NCI-H524 treated with DMSO at 0.1 percent for 48 hours (cell line): ENCODE results near the gene NTSR2.

ENCODE experiments used
- DNase-seq: peaks from one replicate; lab custom pipeline; 2025; lab: John Stamatoyannopoulos, UW

NTSR2 gene

DNA sequence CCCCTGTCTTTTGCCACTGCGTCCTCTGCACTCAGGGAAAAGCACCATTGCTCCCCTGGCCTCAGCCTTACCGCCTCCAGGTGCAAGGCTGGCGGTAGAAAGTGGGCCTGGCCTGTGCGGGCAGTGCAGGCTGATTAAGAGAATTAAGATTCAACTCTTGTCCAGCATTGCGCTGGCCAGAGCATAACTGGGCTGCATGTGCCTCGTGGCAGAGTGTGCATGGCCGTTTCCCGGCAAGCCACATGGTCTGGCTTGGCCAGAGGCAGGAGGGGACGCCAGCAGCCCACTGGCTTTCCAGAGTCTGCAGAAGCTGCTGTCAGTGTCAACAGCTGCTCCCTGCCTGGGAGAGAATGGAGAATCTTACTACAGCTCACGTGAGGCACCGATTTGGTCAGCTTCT is 12.3 kb downstream of the NTSR2 start:
- DNase-seq: no peak

DNA sequence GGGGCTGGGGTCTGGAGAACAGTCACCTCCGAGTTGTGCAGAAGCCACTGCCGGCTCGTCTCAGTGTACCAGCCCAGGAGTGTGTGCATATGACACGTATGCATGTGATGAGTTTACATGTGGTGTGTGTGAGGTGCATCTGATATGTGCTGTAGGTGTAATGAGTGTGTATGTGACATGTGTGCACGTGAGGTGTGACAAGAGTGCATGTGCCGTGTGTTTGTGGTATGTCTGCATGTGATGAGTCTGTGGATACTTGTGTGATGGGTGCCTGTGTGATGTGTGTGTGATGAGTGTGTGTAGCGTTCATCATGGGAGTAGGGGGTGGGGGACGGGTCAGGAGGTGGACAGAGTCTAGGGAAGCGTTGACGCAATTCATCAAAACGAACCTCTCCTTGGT is 12.8 kb downstream of the NTSR2 start:
- DNase-seq: no peak

- no peak for DNase-seq
Observed at GRCh38 chr2:11656671-11657101, 13.3 kb downstream of the NTSR2 start.

- no peak for DNase-seq
Observed at GRCh38 chr2:11656252-11656651, 13.7 kb downstream of the NTSR2 start.

GRCh38 chr2:11655495-11655894 is 14.5 kb downstream of the NTSR2 start:
- DNase-seq: no peak

DNA sequence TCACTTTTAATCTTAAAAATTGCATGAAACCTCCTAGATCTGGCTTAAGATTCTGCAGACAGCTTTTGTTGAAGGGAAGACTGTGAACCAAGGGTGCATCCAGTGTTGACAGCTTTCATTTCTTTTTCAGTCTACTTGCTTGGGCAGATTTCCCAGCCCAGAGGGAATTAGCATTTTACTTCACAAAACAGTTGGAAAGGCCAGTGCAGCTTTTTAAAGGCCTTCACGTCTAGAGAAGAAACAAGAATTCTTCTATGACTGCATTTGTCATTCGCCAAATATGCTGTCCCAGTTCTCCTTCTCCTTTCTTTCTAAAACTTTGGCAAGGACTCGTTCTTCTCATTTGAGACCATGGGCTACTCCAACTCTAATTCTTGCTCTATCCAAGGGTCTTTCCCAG is 17.4 kb downstream of the NTSR2 start:
- DNase-seq: no peak

GRCh38 chr2:11651856-11652548 is 18.0 kb downstream of the NTSR2 start:
- DNase-seq: no peak

GRCh38 chr2:11649093-11649492 is 20.9 kb downstream of the NTSR2 start:
- no peak for DNase-seq

GRCh38 chr2:11647834-11648600 is 22.0 kb downstream of the NTSR2 start:
- DNase-seq: no peak

DNA sequence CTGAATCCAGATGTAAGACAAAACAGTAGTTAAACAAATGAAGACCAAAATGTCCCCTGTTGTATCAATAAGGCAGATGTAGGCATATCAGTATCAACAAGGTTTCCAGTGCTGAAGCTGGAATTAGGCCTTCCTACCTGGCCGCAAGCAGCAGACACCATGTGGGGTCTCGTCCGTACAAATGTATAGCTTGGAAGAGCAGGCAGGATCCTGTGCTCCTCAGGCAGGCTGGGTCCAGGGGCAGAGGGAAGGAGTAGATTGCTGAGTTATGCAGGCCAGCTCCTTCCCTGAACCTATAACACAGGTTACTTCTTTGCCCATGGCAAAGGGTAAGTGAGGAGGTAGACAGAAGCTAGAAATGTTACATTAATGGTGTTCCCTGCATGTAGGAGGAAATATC is 23.5 kb downstream of the NTSR2 start:
- DNase-seq: no peak

- no peak for DNase-seq
Observed at GRCh38 chr2:11644293-11644692, 25.7 kb downstream of the NTSR2 start.

GRCh38 chr2:11642972-11643371 is 27.0 kb downstream of the NTSR2 start:
- DNase-seq: no peak

- no peak for DNase-seq
Observed at GRCh38 chr2:11640132-11640531, 29.9 kb downstream of the NTSR2 start.

- DNase-seq: no peak
Observed at GRCh38 chr2:11639503-11639902, 30.5 kb downstream of the NTSR2 start.

- DNase-seq: no peak
Observed at GRCh38 chr2:11637546-11637945, 32.4 kb downstream of the NTSR2 start.

- DNase-seq: no peak
Observed at GRCh38 chr2:11636593-11637295, 33.3 kb downstream of the NTSR2 start.

DNA sequence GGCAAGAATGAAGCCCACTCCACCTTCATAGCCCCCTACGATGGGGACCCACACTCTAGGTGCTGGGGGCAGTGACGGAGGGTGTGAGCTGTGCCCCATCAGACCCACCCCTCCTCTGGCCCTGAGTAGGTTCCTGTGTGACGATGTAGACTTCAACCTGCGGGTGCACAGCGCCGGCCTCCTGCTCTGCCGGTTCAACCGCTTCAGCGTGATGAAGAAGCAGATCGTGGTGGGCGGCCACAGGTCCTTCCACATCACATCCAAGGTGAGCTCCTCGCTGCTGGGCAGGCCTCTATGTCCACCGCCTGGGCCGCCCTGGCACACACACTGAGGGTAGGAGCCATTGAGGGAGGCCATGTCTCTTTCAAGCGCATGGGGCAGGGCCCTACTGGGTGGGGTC is 34.9 kb downstream of the NTSR2 start:
- DNase-seq: no peak

DNA sequence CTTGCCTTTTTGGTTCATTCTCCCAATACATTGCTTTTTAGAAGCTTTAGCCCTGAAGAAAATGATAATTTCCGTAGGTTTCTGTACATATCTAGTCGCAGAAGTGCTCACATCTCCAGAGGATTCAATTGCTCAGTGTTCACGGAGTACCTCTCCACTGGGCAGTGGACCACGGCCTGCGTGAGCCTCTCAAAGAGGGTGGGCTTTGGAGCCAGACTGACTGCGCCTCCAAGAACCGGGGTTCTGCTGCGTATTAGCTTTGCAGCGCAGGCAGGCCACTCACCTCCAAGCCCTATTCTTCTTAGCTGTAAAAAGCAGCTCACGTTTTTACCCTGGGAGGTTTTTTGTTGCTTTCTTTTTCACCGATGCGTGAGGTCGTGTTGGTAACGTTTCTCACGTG is 35.4 kb downstream of the NTSR2 start:
- DNase-seq: no peak

- no peak for DNase-seq
Observed at GRCh38 chr2:11633923-11634478, 36.0 kb downstream of the NTSR2 start.

GRCh38 chr2:11631462-11631861 is 38.5 kb downstream of the NTSR2 start:
- DNase-seq: no peak

GRCh38 chr2:11630855-11631254 is 39.1 kb downstream of the NTSR2 start:
- no peak for DNase-seq

GRCh38 chr2:11629851-11630250 is 40.1 kb downstream of the NTSR2 start:
- DNase-seq: no peak

GRCh38 chr2:11629215-11629614 is 40.8 kb downstream of the NTSR2 start:
- DNase-seq: no peak
